MV-4-11 (cell line): Measurements from ENCODE around the gene D2HGDH.
"Not testable (repeated sequence)": the region's sequence is repeated elsewhere in the genome, so short reads cannot be mapped to it uniquely, and the experiment has no call there.

Experiments
- DNase-seq: peaks from one replicate; lab custom pipeline; 2025; lab: John Stamatoyannopoulos, UW

Gene D2HGDH

GRCh38 chr2:241768850-241769249 lies 34.4 kb downstream of the D2HGDH start:
- no peak for DNase-seq

GRCh38 chr2:241769819-241770184 lies 35.4 kb downstream of the D2HGDH start:
- DNase-seq, result no peak

- DNase-seq, result no peak
Measured at GRCh38 chr2:241770185-241770935, 35.9 kb downstream of the D2HGDH start.

DNA sequence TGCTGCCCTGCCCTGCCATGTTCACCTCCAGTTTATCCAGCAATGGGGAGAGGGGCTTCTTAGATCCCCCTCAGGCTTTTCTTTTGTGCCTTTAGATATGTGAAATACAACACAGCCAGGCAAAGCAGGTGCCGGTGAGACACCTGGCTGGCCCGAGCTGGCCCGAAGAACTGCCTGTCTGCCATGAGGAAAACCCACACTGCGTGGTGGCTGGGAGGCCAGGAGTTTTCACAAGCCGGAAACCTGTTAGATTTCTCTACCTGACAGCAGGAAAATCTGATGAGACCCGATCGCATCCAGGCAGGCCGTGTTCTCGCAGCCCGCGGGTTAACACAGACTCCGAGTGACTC lies 36.5 kb downstream of the D2HGDH start:
- DNase-seq, result no peak

- peak; percentile 43 for DNase-seq
Measured at GRCh38 chr2:241771286-241772062, 37.0 kb downstream of the D2HGDH start.

DNA sequence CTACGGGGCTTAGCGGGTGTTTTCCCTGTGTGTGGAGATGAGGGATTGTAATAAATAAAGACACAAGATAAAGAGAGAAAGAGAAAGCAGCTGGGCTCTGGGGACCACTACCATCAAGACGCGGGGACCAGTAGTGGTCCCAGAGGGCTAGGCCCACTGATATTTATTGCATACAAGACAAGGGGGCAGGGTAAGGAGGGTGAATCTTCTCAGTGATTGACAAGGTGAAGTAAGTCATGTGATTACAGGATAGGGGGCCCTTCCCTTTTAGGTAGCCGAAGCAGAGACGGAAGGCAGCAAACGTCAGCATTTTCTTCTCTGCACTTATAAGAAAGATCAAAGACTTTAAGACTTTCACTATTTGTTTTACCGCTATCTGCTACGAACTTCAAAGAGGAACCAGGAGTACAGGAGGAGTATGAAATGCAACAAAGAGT lies 37.7 kb downstream of the D2HGDH start:
- DNase-seq, result no peak

DNA sequence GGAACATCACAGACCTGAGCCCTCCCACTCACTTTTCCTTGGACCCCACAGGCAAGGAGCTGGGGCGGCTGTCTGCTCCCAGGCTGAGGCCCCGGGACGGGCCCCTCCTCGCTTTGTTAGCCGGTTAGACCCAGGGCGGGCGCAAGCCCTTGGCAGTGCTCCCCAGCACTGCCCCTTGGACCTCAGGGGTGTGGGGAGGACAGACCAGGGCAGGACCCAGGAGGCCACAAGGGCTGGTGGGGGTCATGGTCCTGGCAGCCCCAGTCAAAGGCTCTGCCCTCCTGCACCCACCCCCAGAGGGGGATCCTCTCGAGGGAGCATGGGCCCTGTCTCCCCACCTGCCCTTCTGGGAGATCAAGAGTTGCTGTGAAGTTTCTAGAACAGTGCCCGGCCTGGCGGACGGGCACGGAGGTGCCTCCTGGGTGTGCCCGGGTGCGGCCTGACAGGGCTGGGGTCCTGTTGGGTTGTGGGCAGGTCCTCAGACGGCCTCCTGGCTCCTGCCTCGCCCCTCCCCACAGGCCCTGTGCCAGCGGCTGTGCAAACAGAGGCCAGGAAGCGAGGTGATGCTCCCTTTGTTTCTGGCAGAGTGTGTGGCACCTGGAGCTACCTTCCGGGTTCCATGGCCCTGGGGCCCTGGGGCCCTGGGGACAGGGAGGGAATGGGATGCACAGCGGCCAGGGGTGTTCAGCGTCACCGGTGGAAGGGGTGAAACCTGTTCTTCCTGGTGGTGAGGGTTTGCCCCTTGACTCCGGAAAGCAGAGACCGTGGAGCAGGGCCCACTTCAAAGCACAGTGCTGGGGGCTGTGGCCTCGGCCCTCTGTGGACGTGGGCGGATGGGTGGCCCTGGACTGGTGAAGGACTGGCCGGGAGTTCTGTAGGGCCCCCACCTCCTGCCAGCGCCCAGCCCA lies 39.3 kb downstream of the D2HGDH start:
- no peak for DNase-seq

GRCh38 chr2:241774419-241775222 lies 40.2 kb downstream of the D2HGDH start:
- DNase-seq, result no peak

DNA sequence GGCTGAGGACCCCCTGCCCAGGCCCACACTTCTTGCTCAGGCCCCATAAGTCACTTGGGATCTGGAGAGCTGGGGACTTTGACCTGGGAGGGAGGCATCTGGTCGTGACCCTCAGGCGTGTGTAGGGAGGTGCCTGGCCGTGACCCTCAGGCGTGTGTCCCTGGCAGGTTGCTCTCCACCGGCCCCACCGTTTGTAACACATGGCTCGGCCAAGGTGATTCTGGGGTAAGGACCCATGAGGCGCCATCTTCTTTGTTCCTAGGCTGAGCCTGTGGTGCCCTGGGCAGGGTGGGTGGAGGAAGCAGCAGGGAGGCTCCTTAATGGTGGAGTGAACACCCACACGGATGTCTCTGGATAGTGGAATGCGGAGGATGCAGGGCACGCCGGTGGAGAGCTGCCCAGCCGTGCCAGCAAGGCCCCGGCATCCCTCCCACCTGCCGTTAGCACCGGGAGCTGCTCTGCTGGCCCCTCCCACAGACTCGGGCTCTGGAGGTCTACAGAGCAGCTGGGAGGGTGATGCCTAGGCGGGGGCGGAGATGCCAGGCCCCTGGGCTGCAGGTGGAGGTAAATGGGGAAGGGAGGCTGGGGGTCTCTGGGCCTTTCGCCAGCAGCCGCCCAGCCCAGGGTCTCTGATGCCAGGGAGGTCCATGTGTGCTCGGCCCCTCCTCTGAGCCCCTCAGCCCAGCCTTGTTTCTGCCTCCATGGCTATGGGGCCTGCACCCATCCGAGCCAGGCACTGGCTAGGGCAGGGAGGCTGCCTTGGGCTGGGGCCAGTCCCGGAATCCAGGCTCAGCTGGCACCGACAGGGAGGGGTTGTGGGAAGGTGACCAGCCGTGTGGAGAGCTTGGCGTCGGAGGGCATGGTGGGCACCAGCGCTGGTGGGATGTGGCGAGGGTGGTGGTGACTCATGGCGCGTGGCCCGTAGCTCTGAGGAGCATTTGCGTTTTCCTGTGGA lies 41.1 kb downstream of the D2HGDH start:
- peak; percentile 12 for DNase-seq

- DNase-seq, result no peak
Measured at GRCh38 chr2:241776336-241777169, 42.1 kb downstream of the D2HGDH start, which contains the start of gene GAL3ST2. Gene GAL3ST2, plus strand, starts transcription at chr2:241776822. Its CDS starts 134 bp downstream, at chr2:241776956.

- no peak for DNase-seq
Measured at GRCh38 chr2:241777170-241777685, 42.8 kb downstream of the D2HGDH start.

- DNase-seq, result no peak
Measured at GRCh38 chr2:241777686-241778627, 43.5 kb downstream of the D2HGDH start.

DNA sequence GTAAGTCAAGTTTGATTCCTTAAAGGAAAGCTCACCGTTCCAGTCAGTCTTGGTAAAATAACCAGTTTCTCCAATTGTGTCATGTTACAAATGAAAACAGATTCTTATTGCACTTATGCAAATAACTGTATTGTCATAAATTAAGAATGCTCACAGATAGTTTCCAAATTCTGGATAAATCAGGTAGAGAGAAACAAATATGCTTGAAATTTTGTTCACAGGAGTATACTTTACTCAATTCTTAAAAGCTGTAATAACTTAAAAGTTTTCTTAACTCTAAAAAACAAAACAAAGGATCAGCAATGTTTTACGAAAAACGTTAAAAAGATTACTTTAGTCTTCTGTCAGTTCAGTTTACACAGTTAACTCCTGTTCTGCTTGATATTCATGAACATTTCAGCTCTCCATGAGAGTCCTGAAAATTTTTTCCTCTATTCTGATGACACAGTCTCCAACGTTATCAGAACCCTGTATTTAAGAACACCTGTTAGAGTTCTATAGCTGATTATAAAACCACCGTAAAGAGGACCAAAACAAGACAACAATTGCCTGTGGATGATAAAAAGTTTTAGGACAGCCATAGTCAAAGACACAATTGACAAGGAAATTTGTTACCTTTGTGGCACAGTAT lies 46.6 kb downstream of the D2HGDH start:
- DNase-seq, result no peak

- DNase-seq, result not testable (repeated sequence)
Measured at GRCh38 chr2:241782053-241782452, 47.6 kb downstream of the D2HGDH start.

DNA sequence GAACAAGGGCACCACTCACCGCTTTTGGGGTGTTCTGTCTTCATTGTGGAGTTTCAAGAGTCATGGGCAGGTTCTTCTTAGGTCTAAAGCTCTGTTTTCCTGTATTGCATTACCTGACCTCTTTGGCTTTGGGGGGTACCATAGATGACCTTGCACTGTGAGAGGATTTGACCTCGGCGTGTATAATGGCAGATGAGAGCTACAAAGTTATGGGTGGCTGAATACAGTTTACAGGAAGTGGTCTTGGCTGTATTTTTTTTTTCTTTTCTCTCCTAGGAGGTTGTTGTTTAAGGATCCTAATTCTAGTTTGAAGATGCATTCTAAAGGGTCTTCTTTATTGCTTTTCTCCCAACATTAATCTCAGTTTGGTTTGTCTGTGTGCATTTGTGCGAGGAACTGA lies 53.7 kb downstream of the D2HGDH start:
- no peak for DNase-seq

- peak; percentile 60 for DNase-seq
Measured at GRCh38 chr2:241788572-241788971, 54.1 kb downstream of the D2HGDH start.

- DNase-seq, result not testable (repeated sequence)
Measured at GRCh38 chr2:241791385-241791784, 57.0 kb downstream of the D2HGDH start.
